SU-DHL-6 (cell line): Measurements from ENCODE around the gene ZNF606.

Source experiments
- H2AFZ ChIP-seq: fragments of 200-600 bp; sonication (generic); 2 replicates; pipeline ENCODE4 v1.6.1; 2014; ENCODE audit warnings: low read depth, mild to moderate bottlenecking, moderate library complexity, mixed read lengths, antibody characterized with exemption, low read length; ENCODE audit not compliant: severe bottlenecking
- H3F3A ChIP-seq: fragments of 200-600 bp; shearing (Covaris generic); 2 replicates; pipeline ENCODE4 v1.6.0; 2016; ENCODE audit warnings: antibody characterized with exemption, mild to moderate bottlenecking; ENCODE audit not compliant: insufficient read depth
- H3K27ac ChIP-seq: fragments of 200-600 bp; sonication (generic); 2 replicates; pipeline ENCODE4 v1.5.1; 2016; ENCODE audit warnings: low read depth, mild to moderate bottlenecking, low read length, moderate library complexity, mixed read lengths
- H3K27me3 ChIP-seq: fragments of 200-600 bp; sonication (generic), shearing (Covaris generic); 2 replicates; pipeline ENCODE4 v1.6.0; 2014; ENCODE audit warnings: mild to moderate bottlenecking, low read length
- H3K36me3 ChIP-seq: fragments of 200-600 bp; sonication (generic); 2 replicates; pipeline ENCODE4 v1.6.1; 2014; ENCODE audit warnings: mild to moderate bottlenecking, low read length, mixed read lengths
- H3K4me2 ChIP-seq: fragments of 300-600, 200-600 bp; shearing (Covaris generic), sonication (generic); 2 replicates; pipeline ENCODE4 v1.6.0; 2014; ENCODE audit warnings: low read length, low read depth, mild to moderate bottlenecking; ENCODE audit not compliant: poor library complexity, severe bottlenecking
- H3K4me3 ChIP-seq: fragments of 200-600 bp; sonication (generic); 2 replicates; pipeline ENCODE4 v1.5.1; 2014; ENCODE audit warnings: antibody characterized with exemption, low read length, mild to moderate bottlenecking, mixed read lengths; ENCODE audit not compliant: insufficient read depth, poor library complexity, severe bottlenecking
- H3K79me2 ChIP-seq: fragments of 200-600 bp; sonication (generic); 2 replicates; pipeline ENCODE4 v1.6.1; 2014; ENCODE audit warnings: mild to moderate bottlenecking, low read length, moderate library complexity; ENCODE audit not compliant: insufficient read depth
- H3K9ac ChIP-seq: fragments of 200-600 bp; sonication (generic); 2 replicates; pipeline ENCODE4 v1.7.0; 2014; ENCODE audit warnings: mild to moderate bottlenecking, low read length
- H3K9me2 ChIP-seq: fragments of 200-600 bp; sonication (generic); replicated peaks from 2 replicates; pipeline ENCODE4 v1.6.1; 2014; ENCODE audit warnings: low read length; ENCODE audit not compliant: insufficient read depth
- H3K9me3 ChIP-seq: fragments of 200-600 bp; sonication (generic); 2 replicates; pipeline ENCODE4 v1.6.1; 2014; ENCODE audit warnings: low read length, mixed read lengths; ENCODE audit not compliant: insufficient read depth
- H4K20me1 ChIP-seq: fragments of 200-600 bp; sonication (generic); 2 replicates; pipeline ENCODE4 v1.6.1; 2014; ENCODE audit warnings: low read depth, mild to moderate bottlenecking, antibody characterized with exemption, low read length, moderate library complexity, mixed read lengths
- EZH2phosphoT487 ChIP-seq: fragments of 200-600 bp; sonication (generic), shearing (Covaris generic); conservative IDR thresholded peaks from 2 replicates; pipeline ENCODE4 v1.6.1; 2018; ENCODE audit warnings: mild to moderate bottlenecking, antibody characterized with exemption, low read length, moderate library complexity, mixed read lengths
- TF ChIP-seq, protein P1 (sequence below): fragments of 200-600 bp; sonication (generic); IDR thresholded peaks from one replicate; pipeline ENCODE4 v1.5.1; 2017; ENCODE audit warnings: antibody characterized with exemption, mild to moderate bottlenecking, low read length, moderate library complexity; ENCODE audit not compliant: insufficient read depth, poor library complexity, severe bottlenecking

The ZNF606 gene

GRCh38 chr19:58046856-58047255 lies 44.2 kb upstream of the ZNF606 start:
- no peak overlapping the region for H3K4me2 ChIP-seq
- no peaks in the 10 kb centered on the region for H4K20me1 ChIP-seq
- H3K36me3 ChIP-seq, result no peaks in the 10 kb centered on the region
- H3F3A ChIP-seq, result no peaks in the 10 kb centered on the region
- no peaks in the 10 kb centered on the region for H3K9me3 ChIP-seq
- TF ChIP-seq, protein P1, sequence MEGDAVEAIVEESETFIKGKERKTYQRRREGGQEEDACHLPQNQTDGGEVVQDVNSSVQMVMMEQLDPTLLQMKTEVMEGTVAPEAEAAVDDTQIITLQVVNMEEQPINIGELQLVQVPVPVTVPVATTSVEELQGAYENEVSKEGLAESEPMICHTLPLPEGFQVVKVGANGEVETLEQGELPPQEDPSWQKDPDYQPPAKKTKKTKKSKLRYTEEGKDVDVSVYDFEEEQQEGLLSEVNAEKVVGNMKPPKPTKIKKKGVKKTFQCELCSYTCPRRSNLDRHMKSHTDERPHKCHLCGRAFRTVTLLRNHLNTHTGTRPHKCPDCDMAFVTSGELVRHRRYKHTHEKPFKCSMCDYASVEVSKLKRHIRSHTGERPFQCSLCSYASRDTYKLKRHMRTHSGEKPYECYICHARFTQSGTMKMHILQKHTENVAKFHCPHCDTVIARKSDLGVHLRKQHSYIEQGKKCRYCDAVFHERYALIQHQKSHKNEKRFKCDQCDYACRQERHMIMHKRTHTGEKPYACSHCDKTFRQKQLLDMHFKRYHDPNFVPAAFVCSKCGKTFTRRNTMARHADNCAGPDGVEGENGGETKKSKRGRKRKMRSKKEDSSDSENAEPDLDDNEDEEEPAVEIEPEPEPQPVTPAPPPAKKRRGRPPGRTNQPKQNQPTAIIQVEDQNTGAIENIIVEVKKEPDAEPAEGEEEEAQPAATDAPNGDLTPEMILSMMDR, result no peak
- TF ChIP-seq EZH2phosphoT487, result no peak
- H3K9me2 ChIP-seq, result no peaks in the 10 kb centered on the region
- no peaks in the 10 kb centered on the region for H3K79me2 ChIP-seq
- no peak overlapping the region for H3K4me3 ChIP-seq
- H3K27me3 ChIP-seq, result no peaks in the 10 kb centered on the region
- H3K27ac ChIP-seq, result no peak overlapping the region
- no peak overlapping the region for H2AFZ ChIP-seq
- H3K9ac ChIP-seq, result no peak overlapping the region

- Histone ChIP-seq H3F3A (no peaks in the 10 kb centered on the region), H4K20me1 (no peaks in the 10 kb centered on the region), H3K9ac (no peak overlapping the region), H2AFZ (no peak overlapping the region), H3K4me3 (no peak overlapping the region), H3K4me2 (no peak overlapping the region), H3K27ac (no peak overlapping the region), H3K9me2 (no peaks in the 10 kb centered on the region), H3K36me3 (no peaks in the 10 kb centered on the region), H3K9me3 (no peaks in the 10 kb centered on the region), H3K27me3 (no peaks in the 10 kb centered on the region), H3K79me2 (no peaks in the 10 kb centered on the region)
- TF ChIP-seq EZH2phosphoT487, result no peak
- TF ChIP-seq, protein P1, result no peak
These were observed 42.9 kb upstream of the ZNF606 start for GRCh38 chr19:58045411-58046050.

DNA sequence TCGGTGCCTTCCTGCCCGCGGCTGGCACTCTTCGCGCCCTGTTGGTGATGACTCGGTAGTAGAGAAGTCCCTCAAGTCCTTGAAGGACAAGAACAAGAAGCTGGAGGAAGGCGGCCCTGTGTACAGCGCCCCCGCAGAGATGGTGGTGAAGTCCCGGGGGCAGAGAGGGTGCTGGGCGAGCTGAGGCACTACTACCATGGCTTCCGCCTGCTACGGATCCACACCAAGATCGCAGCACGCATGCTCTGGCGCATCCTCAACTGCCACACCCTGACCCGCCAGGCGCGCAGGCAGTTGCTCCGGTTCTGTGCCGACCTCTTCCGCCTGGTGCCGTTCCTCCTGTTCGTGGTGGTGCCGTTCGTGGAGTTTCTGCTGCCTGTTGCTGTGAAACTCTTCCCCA lies 42.3 kb upstream of the ZNF606 start:
- Histone ChIP-seq H3K36me3 (no peaks in the 10 kb centered on the region), H3K27me3 (no peaks in the 10 kb centered on the region), H3K79me2 (no peaks in the 10 kb centered on the region), H3K9me2 (no peaks in the 10 kb centered on the region), H2AFZ (no peak overlapping the region), H3K9ac (no peak overlapping the region), H3F3A (no peaks in the 10 kb centered on the region), H3K4me2 (no peak overlapping the region), H3K27ac (no peak overlapping the region), H3K9me3 (no peaks in the 10 kb centered on the region), H4K20me1 (no peaks in the 10 kb centered on the region), H3K4me3 (no peak overlapping the region)
- no peak for TF ChIP-seq EZH2phosphoT487

DNA sequence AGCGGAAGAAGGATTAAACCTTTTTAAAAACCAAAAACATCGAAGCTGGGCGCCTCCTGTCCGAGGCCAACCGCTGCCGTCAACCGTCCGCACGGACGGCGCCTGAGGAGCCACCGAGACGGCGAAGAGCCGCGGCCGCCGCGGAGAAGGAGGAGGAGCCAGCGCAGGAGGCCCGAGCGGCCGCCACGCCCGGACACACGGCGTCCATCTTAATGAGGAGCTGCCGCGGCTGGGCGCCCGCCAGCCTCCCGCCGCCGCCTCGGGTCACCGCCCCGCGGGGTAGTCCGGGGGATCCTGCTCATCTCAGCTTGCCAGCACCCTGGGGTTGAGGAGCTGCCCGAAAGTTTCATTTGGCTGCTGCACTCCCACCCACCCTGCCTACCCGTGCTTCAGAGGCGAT lies 41.8 kb upstream of the ZNF606 start:
- Histone ChIP-seq H3F3A (no peaks in the 10 kb centered on the region), H3K9ac (no peak overlapping the region), H4K20me1 (no peaks in the 10 kb centered on the region), H3K27ac (no peak overlapping the region), H2AFZ (no peak overlapping the region), H3K4me2 (no peak overlapping the region), H3K36me3 (no peaks in the 10 kb centered on the region), H3K4me3 (no peak overlapping the region), H3K9me2 (no peaks in the 10 kb centered on the region), H3K9me3 (no peaks in the 10 kb centered on the region), H3K27me3 (no peaks in the 10 kb centered on the region), H3K79me2 (no peaks in the 10 kb centered on the region)
- TF ChIP-seq, protein P1, result no peak
- no peak for TF ChIP-seq EZH2phosphoT487
